Activated CD8-positive, alpha-beta memory T cell treated with anti-CD3 and anti-CD28 coated beads for 48 hours (primary cell): ENCODE data around the gene DOCK10.

Experiments
- DNase-seq, 3 experiments: peaks; one replicate each; pipeline ENCODE4 v3.0.0-alpha.2; 2020; ENCODE audit warnings: low read depth in 2 of 3, low spot score in 2 of 3

The DOCK10 gene

DNA sequence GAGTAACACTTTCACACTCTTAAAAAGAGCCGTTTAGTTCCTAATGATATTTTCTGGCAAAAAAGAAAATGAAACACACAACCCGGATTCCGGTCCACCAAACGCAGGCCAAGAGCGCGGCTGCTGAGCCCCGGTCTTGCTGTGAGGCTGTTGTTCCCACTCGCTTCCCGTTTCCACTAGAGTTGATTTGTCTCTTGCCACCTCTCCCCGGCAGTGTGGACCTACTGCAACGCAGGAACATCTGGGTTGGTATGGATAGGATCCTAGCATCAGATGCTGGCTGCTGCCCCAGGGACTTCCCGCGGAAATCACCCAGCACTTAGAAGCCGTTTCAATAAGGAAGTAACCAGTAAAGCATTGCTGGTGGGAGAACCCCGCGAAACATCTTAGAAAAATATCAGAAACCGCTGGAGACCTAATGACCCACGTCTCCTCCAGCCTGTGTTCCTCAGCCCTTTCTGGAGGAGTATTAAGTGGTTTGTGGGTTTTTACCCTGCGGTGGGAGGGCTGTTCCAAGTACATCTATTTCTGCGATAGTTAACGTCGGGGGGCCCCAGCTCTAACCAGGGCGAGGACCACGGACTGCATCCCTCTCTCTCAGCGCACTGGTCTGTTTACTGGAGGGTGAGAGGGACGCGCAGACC lies 939 bp downstream of the DOCK10 start:
- peak; percentile 30 to 69 (median 49) for DNase-seq

DNA sequence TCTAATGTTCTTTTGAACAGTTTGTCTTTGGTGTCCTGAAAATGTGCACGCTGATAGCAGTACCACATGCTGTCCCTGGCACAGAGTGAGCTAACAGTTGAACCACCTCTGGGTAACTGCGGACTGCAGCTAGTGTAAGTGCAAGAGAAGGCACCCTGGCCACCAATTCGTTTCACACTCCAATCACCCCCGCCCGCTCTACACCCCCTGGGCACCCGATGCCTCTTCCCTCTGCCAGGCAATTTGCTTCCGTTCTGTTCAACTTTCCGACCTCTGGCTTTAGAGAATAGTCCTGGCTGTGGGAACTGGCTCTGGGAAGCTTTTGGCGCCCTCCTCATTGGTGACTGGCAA lies 1.4 kb downstream of the DOCK10 start:
- DNase-seq = peak in 2 of 3 experiments; percentile 38 to 44

DNA sequence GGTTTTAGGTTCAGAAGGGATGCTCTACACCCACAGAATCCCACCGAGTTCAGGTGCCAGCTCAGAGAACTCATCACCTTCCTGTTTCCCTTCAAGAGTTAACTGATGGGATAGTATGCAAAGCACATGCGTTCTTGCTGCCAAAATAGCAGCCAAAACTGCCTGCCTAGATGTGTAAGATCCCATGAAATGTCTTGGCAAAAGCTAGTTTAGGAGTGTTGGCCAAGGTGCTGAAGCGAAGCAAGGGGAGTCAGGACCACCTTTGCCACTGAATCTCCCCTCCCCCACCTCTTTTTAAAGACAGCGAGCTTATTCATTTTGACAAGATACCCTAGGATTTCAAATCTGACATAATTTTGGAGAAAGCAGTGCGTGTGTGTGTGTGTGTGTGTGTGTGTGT lies 2.1 kb downstream of the DOCK10 start:
- no peak for DNase-seq

DNA sequence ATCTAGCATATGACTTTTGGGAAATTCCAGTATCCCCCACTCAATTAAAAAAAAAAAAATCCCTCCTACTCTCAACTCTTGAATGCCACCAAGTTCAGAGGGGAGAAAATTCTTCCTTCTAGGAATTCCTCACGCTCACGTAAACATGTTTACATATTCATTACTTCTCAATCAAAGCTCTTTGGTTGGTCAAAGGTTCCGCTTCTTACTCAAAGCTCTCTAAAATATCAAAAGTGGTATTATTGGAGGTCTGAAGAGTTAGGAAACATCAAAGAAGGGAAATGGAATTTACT lies 4.1 kb downstream of the DOCK10 start:
- DNase-seq = no peak

DNA sequence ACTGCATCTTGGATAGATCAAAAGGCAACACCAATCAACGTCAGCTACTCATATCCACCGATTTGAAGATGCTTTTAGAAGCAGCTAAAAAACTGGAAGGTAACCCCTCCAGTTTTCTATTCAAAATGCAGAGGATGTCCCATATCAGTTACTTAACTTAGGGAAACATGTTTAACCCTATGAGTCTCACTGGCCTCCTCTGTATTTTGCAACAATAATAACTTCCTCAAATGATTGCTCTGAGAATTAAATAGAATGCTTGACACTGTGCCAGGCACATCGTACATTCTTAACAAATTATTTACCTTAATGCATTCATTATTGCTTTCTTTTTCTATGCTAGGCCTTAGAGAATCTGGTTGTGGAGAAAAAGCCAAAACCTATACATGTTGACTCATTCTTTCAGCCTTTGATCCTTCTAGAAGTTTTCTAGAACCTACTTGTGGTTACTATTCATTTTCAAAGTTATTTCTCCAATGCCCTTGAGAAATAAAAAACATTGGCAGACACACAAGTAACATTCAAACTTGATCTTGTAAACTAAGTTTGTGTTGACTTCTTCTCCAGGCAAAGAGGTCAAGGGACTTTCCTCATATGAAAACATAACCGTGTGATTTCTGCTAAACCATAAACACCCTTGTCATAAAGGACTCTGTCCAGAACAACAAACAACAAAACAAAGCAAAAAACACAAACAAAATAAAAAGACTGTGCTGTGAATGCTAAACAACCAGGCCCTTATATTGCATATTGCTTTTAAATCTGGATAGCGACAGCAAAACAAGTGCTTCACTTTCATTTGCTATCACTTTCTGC lies 4.6 kb downstream of the DOCK10 start:
- DNase-seq = no peak

DNA sequence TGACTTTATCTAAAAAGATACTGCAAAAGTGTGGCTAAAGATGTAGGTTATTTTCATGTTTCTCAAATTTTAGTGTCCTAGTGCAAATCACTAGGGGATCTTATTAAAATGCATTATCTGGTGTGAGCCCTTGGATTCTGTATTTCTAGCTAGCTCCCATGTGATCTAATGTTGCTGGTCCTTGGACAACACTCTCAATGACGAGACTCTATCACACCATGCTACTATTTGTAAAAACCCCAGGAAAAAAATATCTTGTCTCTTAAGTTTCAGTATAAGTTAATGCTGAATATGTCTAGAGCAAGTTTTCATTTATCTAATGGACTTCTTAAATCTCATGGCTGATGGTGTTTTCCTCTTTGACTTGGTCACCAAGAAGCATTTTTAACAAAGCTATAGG lies 5.8 kb downstream of the DOCK10 start:
- DNase-seq = no peak

DNA sequence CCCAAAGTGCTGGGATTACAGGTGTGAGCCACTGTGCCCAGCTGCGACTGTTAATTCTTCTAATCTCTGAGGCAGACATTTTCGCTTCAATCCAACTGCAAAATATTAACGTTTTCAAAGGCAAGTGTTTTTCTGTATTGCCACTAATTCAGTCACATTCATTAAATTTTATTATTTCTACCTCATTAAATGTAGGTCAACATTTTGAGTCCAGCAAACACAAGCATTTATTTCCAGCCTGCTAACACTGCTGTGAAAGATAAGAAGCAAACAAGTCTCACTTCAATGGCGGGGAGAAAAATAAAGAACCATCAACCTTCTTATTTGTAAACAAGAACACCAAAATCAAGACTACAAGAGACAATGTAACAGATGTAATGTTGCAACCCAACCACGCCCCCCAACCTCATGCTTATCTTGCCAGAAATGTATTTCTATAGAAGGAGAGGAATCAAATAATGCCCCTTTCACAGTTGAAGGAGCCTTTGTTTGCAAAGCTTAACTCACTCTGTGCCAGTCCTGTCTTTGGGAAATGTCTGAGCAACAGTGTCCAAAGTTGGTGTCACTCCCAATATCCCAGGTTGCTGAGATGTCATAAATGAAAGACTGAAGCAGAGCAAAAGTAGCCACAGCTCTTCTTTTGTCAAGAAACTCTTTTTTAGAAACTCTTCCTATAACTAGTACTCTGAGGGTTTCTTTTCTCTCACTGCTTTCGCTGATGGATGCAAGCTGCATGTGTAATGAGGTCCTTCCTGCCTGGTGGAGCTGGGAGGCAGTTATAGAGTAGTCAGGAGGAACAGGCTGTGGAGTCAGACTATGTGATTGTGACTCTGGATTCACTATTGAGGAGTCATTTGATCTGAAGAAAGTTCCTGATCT lies 8.6 kb downstream of the DOCK10 start:
- DNase-seq = no peak

DNA sequence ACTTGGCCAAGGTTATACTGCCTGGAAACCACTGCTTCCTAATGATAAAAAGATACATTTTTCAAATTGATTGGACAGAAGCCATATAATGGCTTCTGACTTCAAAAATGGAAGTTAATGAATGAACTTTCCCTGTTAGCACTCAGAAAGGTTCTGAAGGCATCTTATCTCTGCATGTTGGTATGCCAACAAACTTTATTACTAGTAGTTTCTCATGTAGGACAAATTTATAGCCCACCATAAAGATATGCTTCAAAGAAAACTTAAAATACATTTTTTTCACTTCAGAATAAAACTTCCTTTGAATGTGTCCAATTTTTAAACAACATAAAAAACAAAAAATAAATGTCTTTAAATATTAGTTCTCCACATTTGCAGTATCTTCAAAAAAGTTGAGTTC lies 10.0 kb downstream of the DOCK10 start:
- DNase-seq = no peak

DNA sequence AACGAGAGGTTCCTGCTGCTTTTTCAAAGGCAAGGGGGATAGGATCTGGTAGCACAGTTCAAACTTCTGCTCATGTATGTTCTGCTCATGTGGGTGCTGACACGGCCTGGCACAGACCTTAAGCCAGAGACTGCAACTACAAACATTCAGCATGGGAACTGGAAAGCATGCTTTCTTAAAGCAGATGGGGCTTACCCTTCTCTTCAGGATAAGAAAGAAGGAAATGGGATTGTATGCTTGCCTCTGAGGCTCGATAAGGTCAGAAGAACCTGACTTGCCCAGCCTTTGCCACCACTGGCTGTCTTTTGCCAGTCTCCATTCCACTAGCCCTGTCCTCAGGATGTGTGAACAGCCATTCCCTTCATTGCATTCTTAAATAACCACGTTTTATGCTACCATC lies 10.7 kb downstream of the DOCK10 start:
- DNase-seq = no peak

DNA sequence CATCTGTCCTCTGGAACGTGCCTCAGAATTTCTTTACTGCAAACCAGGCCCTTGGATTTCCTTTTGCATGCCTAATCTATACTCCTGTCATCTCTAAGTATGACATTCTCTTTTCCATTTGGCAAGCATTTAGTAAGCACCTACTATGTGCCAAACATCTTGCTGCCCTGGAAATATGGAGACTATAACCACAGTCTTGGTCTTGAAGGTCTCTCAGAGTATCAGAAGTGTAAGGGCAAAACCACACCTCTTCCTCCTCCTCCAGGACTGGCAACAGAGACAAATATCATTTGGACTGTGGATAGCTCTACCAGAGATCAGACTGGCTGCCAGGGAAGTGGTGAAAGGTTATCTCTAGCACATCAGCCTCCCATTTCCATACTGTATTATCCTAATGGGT lies 11.4 kb downstream of the DOCK10 start:
- DNase-seq = no peak

DNA sequence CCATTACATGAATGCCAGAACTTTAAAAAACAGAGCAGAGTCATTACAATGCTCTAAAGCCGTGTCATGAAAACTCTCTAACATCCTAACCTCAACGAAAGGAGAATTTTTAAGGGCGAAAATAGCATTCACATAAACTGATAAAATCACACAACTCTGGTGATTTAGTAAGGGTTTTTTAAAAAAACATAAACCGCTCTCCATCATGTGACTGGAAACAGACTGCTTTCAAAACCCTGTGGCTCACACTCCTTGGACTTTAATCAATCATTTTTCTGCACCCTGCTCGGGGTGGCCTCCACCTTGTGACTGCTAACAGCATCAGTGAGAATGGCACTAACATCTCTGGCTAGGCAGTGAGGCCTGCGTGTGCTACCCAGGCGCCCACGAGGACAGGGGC lies 12.1 kb downstream of the DOCK10 start:
- DNase-seq = no peak

DNA sequence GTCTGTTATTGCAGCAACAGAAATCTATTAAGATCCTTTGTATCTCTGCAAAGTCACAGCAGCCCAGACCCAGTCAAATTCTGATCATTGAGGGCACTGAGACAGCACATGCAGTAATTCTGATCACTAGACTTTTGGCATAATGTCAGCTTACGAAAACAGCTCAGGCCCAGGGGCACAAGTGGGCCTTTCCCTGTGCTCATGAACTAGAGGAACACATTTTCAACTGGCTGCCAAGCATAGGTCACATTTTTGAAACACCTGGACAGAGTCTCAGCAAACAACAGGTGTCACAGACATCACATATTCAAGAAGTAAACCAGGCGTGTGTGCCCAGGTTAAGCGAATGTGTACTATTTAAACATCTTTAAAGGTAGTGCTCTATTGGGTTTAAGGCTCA lies 13.7 kb downstream of the DOCK10 start:
- DNase-seq = no peak

DNA sequence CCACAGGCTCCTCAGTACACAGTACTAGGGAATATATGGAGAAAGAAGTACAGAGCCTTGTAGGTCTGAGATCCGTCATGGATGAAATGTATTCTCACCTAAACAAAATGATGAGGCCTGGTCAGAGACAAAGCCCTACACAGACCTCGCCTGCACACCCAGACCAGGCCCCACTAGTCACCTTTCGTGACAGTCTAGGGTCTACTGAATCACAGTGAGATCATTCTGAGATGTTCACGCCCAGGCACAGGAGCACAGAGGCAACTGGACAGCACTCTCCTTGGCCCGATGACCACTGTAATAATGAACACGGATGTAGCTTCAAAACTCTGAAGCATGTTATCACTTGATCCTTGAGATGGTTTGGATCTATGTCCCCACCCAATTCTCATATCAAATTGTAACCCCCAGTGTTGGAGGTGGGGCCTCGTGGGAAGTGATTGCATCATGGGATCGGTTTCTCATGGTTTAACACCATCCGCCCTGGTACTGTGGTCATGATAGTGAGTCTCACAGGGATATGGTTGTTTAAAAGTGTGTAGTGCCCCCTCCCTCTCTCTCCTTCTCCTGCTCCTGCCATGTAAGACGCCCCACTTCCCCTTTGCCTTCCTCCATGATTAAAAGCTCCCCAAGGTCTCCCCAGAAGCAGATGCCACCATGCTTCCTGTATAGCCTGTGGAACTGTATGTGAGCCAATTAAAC lies 15.1 kb downstream of the DOCK10 start:
- DNase-seq = no peak

DNA sequence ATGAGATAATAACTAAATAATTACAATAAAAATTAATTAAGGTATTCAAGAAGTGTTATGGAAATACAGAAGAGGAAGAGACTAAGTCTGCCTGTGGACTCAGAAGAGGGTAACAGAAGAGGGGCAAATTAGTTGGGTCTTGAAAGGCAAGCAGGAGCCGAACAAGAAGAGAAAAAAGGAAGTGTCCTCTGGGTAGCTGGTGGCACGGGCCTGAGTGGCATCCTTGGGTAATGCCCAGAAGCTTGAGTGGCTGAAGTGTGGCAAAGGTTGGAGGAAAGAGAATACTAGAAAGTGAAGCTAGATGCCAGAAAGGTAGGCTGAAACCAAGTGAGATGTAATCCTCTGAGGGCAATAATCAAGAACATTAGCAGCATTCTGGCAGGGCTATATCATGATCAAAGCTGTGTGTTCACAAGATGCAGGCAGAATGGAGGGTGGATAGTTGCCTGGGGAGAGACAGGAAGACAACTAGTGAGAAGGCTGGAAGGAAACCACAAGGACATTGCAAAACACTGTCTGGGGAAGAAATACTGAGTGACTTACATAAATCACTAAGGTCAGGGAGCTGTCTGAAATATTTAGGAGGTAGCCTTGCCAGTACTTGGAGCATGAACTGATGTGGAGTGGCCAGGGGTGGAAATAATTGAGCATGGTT lies 16.2 kb downstream of the DOCK10 start:
- no peak for DNase-seq

DNA sequence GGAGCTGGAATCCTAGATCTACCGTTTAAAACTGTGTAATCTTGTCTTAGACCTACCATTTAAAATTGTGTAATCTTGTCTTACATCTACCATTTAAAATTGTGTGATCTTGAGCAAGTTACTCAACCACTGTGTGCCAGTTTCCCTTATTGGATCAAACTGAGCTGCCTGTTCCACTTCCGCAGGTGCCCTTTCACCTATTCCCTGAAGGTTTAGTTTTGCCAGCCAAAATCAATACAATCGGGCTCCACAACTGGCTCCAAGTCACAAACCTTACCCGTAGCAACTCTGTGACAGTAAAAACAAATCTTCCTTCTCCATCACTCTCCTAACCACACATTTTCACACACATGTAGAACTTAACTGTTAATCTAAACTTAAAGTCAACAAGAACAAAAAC lies 20.1 kb downstream of the DOCK10 start:
- no peak for DNase-seq

DNA sequence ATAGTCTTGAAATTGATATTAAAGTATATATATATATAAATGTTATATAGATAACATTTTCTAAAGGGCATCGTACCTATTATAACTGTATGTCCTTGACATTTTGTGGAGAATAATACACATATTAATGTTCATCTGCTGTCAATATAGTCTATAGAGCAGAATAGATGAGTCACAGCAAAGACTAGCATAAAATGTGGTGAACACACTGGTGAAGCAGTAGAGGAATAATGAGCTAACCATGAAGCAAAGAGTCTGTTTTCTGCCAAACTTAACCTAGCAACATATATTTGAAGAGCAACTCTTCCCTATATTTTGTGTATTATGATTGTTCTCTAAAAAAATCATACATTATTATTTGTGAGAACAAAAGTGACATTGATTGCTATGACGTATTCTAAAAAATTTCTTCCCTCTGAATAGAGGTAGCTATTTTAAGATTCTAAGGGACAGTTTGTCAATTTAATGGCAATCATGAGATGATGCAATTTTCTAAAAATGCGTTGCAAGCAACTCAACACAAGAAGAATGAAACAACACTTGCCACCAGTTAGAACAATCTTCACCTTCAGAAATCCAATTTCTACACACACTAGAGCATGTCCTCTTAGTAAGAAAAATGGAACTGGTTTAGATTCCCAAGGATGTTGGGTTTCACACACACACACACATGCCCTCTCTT lies 22.0 kb downstream of the DOCK10 start:
- no peak for DNase-seq

DNA sequence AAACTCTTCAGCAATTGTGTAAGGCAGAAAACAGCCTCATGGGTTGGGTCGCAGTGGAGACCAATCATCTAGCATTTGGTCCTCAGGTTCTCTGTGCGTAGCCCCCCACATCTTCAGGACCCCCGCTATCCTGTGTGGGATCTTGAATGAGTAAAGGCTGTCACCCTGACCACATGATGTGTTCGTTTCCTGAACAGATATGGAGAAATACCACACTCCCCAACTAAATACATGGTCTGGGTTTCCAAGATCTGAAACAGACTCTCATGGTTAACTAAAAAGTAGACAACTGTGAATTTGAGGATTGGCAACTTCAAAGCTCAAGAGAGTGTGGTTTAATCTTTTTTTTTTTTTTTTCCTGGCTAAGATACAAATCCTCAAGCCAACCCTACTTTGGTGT lies 23.2 kb downstream of the DOCK10 start:
- no peak for DNase-seq

DNA sequence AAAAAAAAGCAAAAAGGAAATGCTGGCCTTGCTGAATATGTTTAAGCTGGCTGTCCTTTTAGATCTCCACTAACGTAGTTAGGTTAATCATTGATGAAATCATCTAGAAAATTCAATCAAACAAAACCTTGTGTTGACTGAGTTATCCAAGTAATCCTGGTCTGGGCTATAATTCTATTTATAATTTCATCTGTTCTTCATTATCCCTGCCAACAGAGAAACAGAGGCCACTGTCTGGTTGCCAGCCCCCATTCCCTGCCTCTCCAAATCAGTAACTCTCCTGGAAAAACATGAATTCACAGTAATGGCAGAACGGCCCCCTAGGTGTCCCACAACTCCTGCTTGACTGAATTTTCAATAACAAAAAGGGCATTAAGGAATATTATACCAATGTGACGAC lies 24.6 kb downstream of the DOCK10 start:
- DNase-seq = no peak

DNA sequence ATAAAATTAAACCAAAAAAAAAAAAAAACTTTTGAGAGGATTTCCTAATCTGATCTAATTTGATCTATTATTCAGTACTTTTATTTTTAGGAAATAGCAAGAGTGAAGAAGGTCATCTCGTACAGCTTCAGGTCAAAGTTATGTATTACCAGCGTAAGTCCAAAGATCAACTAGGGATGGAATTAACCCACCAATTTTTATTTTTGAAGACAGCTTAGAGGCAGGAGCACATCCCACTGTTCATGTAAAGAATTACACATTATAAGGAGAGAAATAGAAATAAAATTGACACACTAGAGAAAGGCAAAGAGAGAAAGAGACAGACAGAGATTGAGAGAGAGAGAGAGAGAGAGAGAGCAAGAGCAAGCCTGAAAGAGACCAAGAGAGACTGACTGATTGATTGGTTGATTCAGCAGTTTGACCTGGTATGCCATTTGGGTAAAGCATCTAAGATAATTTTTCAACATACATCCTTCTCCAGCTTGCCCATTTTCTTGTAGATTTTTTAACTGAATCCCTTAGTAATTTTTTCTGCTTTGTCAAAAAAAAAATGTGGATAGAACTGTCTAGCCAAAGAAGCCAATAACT lies 25.1 kb downstream of the DOCK10 start:
- DNase-seq = no peak
